ENCODE measurements around the gene SNED1.
A peak's percentile ranks its signal among the peaks of the same experiment; 100 is the strongest.

Gene SNED1

DNA sequence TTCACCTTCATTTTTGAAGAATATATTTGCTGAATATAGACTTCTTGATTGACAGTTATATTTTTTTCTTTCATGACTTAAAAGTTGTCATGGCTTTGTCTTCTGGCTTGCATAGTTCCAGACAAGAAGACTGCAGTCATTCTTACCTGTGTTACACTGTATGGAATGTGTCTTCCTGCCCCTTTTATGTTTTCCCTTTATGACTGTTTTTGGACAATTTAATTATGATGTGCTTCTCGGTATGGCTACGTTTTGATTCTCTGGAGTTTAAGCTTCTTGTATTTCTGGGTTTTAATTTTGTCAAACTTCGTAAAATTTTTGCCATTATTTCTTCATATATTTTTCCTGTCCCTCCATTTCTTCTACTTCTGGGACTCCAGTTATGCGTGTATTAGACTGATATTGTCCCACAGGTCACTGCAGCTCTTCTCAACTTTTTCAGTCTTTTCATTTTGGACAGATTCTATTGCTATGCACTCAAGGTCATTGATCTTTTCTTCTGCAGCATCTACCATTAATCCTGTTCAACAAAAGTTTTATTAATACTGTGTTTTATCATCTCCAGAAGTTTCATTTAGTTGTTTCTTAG is 86.5 kb downstream of the SNED1 start:
- TF ChIP-seq, protein P1, sequence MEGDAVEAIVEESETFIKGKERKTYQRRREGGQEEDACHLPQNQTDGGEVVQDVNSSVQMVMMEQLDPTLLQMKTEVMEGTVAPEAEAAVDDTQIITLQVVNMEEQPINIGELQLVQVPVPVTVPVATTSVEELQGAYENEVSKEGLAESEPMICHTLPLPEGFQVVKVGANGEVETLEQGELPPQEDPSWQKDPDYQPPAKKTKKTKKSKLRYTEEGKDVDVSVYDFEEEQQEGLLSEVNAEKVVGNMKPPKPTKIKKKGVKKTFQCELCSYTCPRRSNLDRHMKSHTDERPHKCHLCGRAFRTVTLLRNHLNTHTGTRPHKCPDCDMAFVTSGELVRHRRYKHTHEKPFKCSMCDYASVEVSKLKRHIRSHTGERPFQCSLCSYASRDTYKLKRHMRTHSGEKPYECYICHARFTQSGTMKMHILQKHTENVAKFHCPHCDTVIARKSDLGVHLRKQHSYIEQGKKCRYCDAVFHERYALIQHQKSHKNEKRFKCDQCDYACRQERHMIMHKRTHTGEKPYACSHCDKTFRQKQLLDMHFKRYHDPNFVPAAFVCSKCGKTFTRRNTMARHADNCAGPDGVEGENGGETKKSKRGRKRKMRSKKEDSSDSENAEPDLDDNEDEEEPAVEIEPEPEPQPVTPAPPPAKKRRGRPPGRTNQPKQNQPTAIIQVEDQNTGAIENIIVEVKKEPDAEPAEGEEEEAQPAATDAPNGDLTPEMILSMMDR (IDR thresholded peaks at IDR 0.05; ENCODE audit: insufficient read depth, low read length, poor library complexity, severe bottlenecking), result no peak
- no peaks in the 10 kb centered on the region for H3K27me3 ChIP-seq (replicated peaks; ENCODE audit: control insufficient read depth, insufficient read depth, low read length)
- no peak for DNase-seq (ENCODE audit: extremely low read depth, insufficient read length)
- H3K4me3 ChIP-seq (replicated peaks; ENCODE audit: low read depth, low read length), result no peak overlapping the region
- peaks cover 18% of the 10 kb centered on the region for H3K36me3 ChIP-seq (ENCODE audit: control insufficient read depth, insufficient read depth, low read length)

DNA sequence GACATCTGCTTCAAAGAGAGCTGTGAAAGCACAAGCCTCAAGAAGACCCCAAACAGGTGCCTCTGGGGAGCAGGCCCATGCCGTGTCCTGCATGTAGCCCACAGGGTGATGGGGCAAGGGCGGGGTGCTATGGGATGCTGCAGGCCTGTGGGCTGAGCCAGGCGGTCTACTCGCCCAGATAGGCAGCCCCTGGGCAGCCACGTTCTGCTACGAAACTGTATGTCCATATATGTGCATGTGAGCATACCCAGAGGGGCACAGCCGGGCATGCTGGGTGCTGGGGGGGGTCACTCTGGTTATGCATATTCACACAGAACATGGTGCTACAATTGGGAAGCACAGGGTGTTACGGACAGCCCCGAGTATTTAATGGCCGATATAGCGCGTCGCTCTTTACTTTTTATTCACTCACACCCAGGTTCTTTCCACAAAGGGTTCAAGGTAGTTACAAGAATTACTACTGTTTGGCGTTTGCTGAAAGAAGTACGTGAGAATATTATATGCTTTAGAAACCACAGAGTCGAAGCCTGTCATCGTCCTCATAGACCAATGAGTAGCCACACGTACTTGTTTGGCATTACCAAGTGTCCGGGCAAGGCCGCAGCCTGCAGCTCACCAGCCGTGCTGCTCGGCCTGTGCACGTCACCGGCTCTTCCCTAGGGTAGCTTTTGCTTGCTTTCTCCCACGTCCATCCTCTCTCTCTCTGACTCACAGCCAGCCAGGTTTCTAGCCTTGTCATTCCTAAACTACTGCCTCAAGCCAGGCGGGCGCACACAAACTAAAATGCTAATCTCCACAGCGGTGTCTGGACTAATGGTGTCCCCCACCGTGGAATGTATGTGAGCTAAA is 89.2 kb downstream of the SNED1 start:
- H3K27me3 ChIP-seq (replicated peaks; ENCODE audit: control insufficient read depth, insufficient read depth, low read length), result no peaks in the 10 kb centered on the region
- TF ChIP-seq, protein P1 (IDR thresholded peaks at IDR 0.05; ENCODE audit: insufficient read depth, low read length, poor library complexity, severe bottlenecking), result no peak
- peaks cover 31% of the 10 kb centered on the region for H3K36me3 ChIP-seq (ENCODE audit: control insufficient read depth, insufficient read depth, low read length)
- peak; percentile 63 for DNase-seq (ENCODE audit: extremely low read depth, insufficient read length)
- no peak overlapping the region for H3K4me3 ChIP-seq (replicated peaks; ENCODE audit: low read depth, low read length)

DNA sequence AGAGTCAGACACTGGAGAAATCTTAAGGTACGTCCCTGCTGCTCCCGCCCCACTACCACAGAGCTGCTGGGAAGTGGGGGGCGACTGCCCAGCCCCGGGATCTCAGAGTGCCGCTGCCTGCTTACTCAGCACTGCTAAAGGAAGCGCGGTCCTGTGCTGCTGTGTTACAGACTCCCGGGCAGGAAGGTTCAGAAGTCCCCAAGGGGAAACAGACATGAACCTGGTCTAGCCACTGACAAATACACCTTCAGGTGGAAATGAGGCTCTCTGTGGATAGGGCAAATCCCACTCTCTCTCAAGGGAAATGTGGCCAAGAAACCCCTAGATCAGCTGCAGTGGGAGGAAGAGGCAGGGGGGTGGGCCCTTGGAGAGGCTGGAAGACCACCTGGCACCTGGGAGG is 90.0 kb downstream of the SNED1 start:
- TF ChIP-seq, protein P1 (IDR thresholded peaks at IDR 0.05; ENCODE audit: insufficient read depth, low read length, poor library complexity, severe bottlenecking), result no peak
- peaks cover 36% of the 10 kb centered on the region for H3K36me3 ChIP-seq (ENCODE audit: control insufficient read depth, insufficient read depth, low read length)

DNA sequence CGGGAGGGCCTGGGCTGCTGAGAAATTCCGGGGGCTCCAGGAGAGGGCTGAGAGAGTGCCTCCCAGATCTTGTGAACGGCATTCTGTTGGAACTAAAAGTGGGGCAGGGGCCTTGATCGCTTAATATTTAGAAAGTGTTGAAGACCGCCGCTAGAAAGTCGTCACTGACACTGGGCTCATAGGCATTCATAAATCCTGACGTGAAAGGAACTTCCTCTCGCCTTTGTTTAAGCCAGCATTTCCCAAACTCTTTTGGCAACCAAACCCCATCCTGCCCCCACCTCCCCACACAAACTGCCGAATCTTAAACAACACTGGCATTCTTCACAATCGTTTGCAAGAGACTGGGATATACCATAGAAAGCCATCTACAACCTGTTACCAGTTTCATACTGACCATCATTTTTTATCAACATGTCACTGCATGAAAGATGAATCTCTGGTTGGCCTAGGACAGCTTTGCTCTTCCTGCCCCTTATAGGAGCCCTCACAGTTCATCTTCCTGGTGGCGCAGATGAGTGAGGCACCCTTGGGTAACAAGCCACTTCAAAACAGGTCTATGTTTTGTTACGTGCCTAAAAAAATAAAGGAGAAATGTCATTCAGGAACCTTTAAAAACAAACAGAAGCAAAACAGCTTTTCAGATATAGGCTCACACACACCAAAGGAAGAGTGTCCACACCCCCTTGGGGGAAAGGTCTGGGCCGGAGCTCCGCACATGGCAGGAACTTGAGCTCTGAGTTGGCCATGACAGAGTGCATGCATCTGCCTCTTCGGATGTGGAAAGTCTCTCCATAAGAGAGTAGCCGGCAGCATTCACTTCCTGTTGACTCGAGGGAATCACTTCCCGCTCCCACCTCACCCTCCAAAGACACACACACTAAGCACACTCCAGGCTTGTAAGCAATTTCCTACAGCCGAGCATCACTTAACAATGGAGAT is 90.6 kb downstream of the SNED1 start:
- no peak overlapping the region for H3K4me3 ChIP-seq (replicated peaks; ENCODE audit: low read depth, low read length)
- TF ChIP-seq, protein P1 (IDR thresholded peaks at IDR 0.05; ENCODE audit: insufficient read depth, low read length, poor library complexity, severe bottlenecking), result no peak
- no peak for DNase-seq (ENCODE audit: extremely low read depth, insufficient read length)
- H3K36me3 ChIP-seq (ENCODE audit: control insufficient read depth, insufficient read depth, low read length), result peaks cover 39% of the 10 kb centered on the region
- no peaks in the 10 kb centered on the region for H3K27me3 ChIP-seq (replicated peaks; ENCODE audit: control insufficient read depth, insufficient read depth, low read length)

More for the DNA sequence above, 90.0 kb downstream of the SNED1 start:
- Histone ChIP-seq H3K4me3 (replicated peaks; ENCODE audit: low read depth, low read length) (no peak overlapping the region; the same call in 1 of the 2 replicates), H3K27me3 (replicated peaks; ENCODE audit: control insufficient read depth, insufficient read depth, low read length) (no peaks in the 10 kb centered on the region)
- no peak for DNase-seq (ENCODE audit: extremely low read depth, insufficient read length)

DNA sequence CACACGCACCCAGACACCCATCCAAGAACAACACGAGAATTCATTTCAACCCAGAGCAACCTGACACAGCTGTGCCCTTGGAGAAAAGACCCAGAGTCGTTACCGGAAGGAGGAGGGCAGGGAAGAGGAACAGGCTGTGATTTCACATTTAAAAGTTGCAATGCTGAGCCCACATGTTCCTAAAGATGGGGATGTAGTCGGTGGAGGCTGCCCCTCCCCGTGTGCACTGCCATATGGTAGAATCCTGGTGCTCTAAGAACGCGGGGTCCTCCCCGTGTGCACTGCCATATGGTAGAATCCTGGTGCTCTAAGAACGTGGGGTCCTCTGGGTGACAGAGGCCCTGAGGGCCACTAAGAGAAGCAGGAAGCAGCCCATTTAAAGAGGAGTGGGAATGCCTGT is 92.8 kb downstream of the SNED1 start:
- H3K27me3 ChIP-seq (replicated peaks; ENCODE audit: control insufficient read depth, insufficient read depth, low read length), result no peaks in the 10 kb centered on the region
- TF ChIP-seq, protein P1 (IDR thresholded peaks at IDR 0.05; ENCODE audit: insufficient read depth, low read length, poor library complexity, severe bottlenecking), result no peak
- DNase-seq (ENCODE audit: extremely low read depth, insufficient read length), result no peak
- H3K36me3 ChIP-seq (ENCODE audit: control insufficient read depth, insufficient read depth, low read length), result peaks cover 46% of the 10 kb centered on the region
- H3K4me3 ChIP-seq (replicated peaks; ENCODE audit: low read depth, low read length), result no peak overlapping the region

Data from GM06990 (cell line).